BLaER1 treated with 17β-estradiol and CSF1 and Interleukin-3, amounts not matched to agents 10 nM and 100 nM (cell line): Measurements from ENCODE around the gene CYS1.

ENCODE experiments used
- H3K27ac ChIP-seq, 11 experiments: shearing (Covaris generic); formaldehyde crosslinking; 2 replicates each; pipeline ENCODE4 v1.8.1; 2022
- H3K27me3 ChIP-seq, 11 experiments: shearing (Covaris generic); formaldehyde crosslinking; 2 replicates each; pipeline ENCODE4 v1.8.1; 2022
- H3K36me3 ChIP-seq, 11 experiments: shearing (Covaris generic); formaldehyde crosslinking; 2 replicates each; pipeline ENCODE4 v1.8.1; 2022
- H3K4me1 ChIP-seq, 10 experiments: shearing (Covaris generic); formaldehyde crosslinking; 2 replicates each; pipeline ENCODE4 v1.8.1; 2022
- H3K4me2 ChIP-seq, 11 experiments: shearing (Covaris generic); formaldehyde crosslinking; 2 replicates each; pipeline ENCODE4 v1.8.1; 2022
- H3K4me3 ChIP-seq, 10 experiments: shearing (Covaris generic); formaldehyde crosslinking; 2 replicates each; pipeline ENCODE4 v1.8.1; 2022
- H3K9ac ChIP-seq, 11 experiments: shearing (Covaris generic); formaldehyde crosslinking; 2 replicates each; pipeline ENCODE4 v1.8.1; 2022
- H3K9me3 ChIP-seq, 11 experiments: shearing (Covaris generic); formaldehyde crosslinking; replicated peaks in 1 of 11; 2 replicates each; pipeline ENCODE4 v1.8.1; 2022
- H4K20me1 ChIP-seq, 11 experiments: shearing (Covaris generic); formaldehyde crosslinking; 2 replicates each; pipeline ENCODE4 v1.8.1; 2022
- Cebpa-rat ChIP-seq, 11 experiments: shearing (Covaris generic); IDR thresholded peaks; 2 replicates each; pipeline ENCODE4 v1.8.1; 2022

Gene CYS1

DNA sequence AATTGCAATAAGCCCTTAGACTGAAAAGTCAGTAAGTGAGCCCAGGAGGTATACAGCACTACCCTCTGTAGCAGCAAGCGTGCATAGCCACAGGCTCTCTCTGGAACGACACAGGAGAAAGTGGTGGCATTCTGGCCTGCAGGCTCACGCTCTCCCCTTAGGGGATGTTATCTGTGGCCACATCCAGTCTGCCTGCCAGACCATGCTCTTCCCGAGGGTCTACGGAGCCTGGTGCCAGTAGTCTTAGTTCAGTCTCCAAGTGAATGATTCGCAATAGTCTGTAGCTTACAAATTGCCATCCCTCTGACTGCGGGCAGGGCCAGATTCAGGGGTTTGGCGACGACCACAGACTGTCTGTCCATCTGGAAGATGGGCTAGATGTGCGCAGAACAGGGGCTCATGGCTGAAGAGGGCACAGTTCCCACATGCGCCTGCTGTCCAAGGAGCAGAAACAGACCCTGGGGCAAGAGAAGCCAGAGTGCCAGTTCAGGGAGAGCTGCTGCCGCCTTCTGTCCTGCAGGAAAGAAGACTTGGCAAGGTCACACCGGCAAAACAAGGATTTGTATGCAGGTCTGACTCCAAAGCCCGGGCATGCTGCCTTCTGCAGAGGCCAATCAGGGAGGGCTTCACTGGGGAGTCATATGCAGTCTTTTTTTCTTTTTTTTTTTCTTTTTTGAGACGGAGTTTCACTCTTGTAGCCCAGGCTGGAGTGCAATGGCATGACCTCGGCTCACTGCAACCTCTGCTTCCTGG is 40.4 kb downstream of the CYS1 start:
- TF ChIP-seq Cebpa-rat (IDR thresholded peaks at IDR 0.05) = no peak
- H3K9me3 ChIP-seq = peaks cover 0 to 19% (median 16%) of the 10 kb centered on the region in 11 experiments; a peak in 20 of 22 replicates
- H4K20me1 ChIP-seq = peaks cover 0 to 7% (median 3%) of the 10 kb centered on the region in 11 experiments; a peak in 7 of 22 replicates
- H3K27ac ChIP-seq = no peak overlapping the region
- peaks cover 29 to 50% (median 42%) of the 10 kb centered on the region in 10 experiments for H3K4me1 ChIP-seq
- no peak overlapping the region for H3K4me2 ChIP-seq
- H3K4me3 ChIP-seq = no peak overlapping the region
- H3K36me3 ChIP-seq = 0 out of 22 replicates have a peak, but pooled peaks cover 0 to 4% (median 0%) of the 10 kb centered on the region in 11 experiments
- no peaks in the 10 kb centered on the region for H3K27me3 ChIP-seq
- no peak overlapping the region for H3K9ac ChIP-seq

DNA sequence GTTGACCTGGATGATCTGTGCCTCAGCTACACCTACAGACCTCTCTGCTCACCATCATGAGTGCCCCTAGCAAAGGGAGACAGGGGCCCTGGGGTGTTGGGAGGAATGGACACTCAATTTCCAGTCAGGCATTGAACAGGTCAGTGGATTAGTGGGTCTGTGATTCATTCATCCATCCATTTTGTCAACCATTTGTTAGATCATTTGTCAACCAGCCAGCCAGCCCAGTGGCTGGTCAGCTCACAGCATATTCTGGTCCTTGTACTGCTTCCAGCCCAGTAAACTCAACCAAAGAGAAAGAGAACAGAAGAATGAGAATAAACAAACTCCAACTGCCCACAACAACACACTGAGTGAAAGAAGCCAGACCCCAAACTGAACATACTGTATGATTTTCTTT is 41.5 kb downstream of the CYS1 start:
- H3K36me3 ChIP-seq = 0 out of 22 replicates have a peak, but pooled peaks cover 0 to 4% (median 0%) of the 10 kb centered on the region in 11 experiments
- no peaks in the 10 kb centered on the region for H3K27me3 ChIP-seq
- no peaks in the 10 kb centered on the region for H4K20me1 ChIP-seq
- H3K4me2 ChIP-seq = peak overlapping the region in 3 of 11 experiments; percentile 3 to 79 (median 78); a peak in 3 of 22 replicates
- no peak for TF ChIP-seq Cebpa-rat (IDR thresholded peaks at IDR 0.05)
- H3K27ac ChIP-seq = no peak overlapping the region
- H3K9ac ChIP-seq = no peak overlapping the region
- H3K4me3 ChIP-seq = no peak overlapping the region
- peaks cover 25 to 55% (median 42%) of the 10 kb centered on the region in 10 experiments for H3K4me1 ChIP-seq
- H3K9me3 ChIP-seq = peaks cover 0 to 19% (median 16%) of the 10 kb centered on the region in 11 experiments; a peak in 20 of 22 replicates

DNA sequence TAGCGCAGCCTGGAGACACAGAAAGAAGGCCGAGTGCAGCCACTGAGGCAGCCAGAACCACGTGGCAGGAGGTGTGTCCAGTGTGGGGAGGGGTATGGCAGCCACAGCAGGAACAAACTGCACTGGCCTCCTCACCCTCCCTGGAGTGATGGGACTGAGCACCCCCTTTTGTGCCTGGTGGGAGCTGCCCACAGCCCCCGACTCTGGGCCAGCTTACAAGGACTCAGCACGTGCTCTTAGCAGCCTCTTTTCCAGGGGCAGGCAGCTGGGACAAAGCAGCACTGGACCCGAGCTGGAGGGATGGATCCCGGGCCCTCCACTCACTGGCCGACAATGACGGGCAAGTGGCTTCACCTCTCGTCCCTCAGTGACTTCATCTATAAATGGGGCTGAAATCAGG is 42.1 kb downstream of the CYS1 start:
- TF ChIP-seq Cebpa-rat (IDR thresholded peaks at IDR 0.05) = no peak
- H3K27me3 ChIP-seq = no peaks in the 10 kb centered on the region
- peak overlapping the region in 3 of 11 experiments; percentile 5 to 79 (median 73); a peak in 4 of 22 replicates for H3K27ac ChIP-seq
- H4K20me1 ChIP-seq = no peaks in the 10 kb centered on the region
- H3K4me2 ChIP-seq = peak overlapping the region in 10 of 11 experiments; percentile 3 to 79 (median 53); a peak in 14 of 22 replicates
- H3K36me3 ChIP-seq = 0 out of 22 replicates have a peak, but pooled peaks cover 0 to 4% (median 0%) of the 10 kb centered on the region in 11 experiments
- peaks cover 25 to 60% (median 44%) of the 10 kb centered on the region in 10 experiments for H3K4me1 ChIP-seq
- H3K4me3 ChIP-seq = no peak overlapping the region
- no peak overlapping the region for H3K9ac ChIP-seq
- peaks cover 0 to 19% (median 16%) of the 10 kb centered on the region in 11 experiments; a peak in 20 of 22 replicates for H3K9me3 ChIP-seq

DNA sequence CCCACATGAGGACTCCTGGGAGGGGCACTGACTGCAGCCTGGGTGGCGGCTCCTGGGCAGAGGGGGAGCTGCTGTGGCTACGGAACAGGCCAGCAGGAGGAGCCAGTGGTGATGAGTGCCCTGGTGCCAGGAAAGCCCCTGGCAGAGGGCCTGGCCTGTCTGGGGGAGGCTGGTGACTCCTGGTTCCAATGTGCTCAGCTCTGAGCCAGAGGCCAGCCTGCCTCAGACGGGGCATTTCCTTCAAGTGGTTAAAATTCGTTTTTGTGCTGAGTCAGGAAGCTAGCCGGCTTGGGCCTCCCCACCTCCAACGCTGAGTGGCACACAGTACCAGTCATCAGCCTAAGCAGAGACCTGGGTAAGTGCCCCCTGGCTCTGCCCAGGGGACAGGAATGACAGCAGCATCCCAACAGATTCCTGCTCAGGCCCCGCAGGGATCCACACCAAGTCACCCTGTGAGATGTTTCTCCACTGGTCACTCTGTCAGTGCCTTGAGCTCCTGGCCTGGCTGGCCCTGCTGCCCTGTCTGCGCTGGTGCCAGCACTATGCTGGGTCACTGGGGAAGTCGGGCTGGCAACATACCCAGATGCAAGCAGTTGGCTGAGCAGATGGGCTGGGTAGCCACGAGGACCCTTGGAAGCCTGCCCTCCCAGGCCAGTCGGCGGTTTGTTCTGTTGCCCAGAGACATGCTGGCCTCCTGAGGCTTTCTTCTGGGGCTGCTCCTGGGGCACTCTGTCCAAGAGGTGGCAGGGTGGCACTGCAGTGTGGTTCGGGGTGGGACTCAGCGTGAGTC is 43.9 kb downstream of the CYS1 start:
- peaks cover 0 to 3% (median 0%) of the 10 kb centered on the region in 11 experiments; a peak in 4 of 22 replicates for H3K9me3 ChIP-seq
- peaks cover 29 to 75% (median 52%) of the 10 kb centered on the region in 10 experiments for H3K4me1 ChIP-seq
- H3K36me3 ChIP-seq = no peaks in the 10 kb centered on the region
- peak overlapping the region in 8 of 11 experiments; percentile 6 to 61 (median 52); a peak in 14 of 22 replicates for H3K9ac ChIP-seq
- no peaks in the 10 kb centered on the region for H4K20me1 ChIP-seq
- no peak for TF ChIP-seq Cebpa-rat (IDR thresholded peaks at IDR 0.05)
- H3K4me2 ChIP-seq = peak overlapping the region; percentile 2 to 79 (median 43); a peak in 19 of 22 replicates
- peak overlapping the region in 10 of 11 experiments; percentile 12 to 79 (median 54); a peak in 18 of 22 replicates for H3K27ac ChIP-seq
- no peaks in the 10 kb centered on the region for H3K27me3 ChIP-seq
- no peak overlapping the region for H3K4me3 ChIP-seq

DNA sequence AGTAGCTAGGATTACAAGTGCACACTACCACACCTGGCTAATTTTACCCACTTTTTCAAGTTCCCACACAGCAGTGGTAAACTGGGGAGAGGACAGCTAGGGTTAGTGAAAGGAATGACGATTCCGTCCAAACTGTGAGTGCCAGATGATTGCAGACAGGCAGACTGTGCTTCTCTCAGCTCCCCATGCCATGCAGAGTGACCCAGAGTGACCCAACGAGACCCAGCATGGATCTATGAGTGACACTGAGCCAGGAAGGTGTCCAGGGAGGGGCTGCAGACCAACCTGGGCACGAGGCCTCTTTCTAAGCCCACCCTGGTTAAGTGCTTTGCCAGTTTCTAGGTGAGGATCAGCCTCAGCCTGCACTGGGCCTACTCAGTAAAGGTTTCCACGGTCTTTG is 44.6 kb downstream of the CYS1 start:
- no peaks in the 10 kb centered on the region for H3K36me3 ChIP-seq
- no peak overlapping the region for H3K4me3 ChIP-seq
- H4K20me1 ChIP-seq = no peaks in the 10 kb centered on the region
- peak overlapping the region in 8 of 11 experiments; percentile 43 to 79 (median 59); a peak in 12 of 22 replicates for H3K27ac ChIP-seq
- H3K9ac ChIP-seq = peak overlapping the region in 7 of 11 experiments; percentile 6 to 61 (median 55); a peak in 10 of 22 replicates
- H3K4me2 ChIP-seq = peak overlapping the region in 10 of 11 experiments; percentile 2 to 79 (median 54); a peak in 17 of 22 replicates
- no peaks in the 10 kb centered on the region for H3K9me3 ChIP-seq
- no peaks in the 10 kb centered on the region for H3K27me3 ChIP-seq
- no peak for TF ChIP-seq Cebpa-rat (IDR thresholded peaks at IDR 0.05)
- H3K4me1 ChIP-seq = peaks cover 29 to 82% (median 55%) of the 10 kb centered on the region in 10 experiments

DNA sequence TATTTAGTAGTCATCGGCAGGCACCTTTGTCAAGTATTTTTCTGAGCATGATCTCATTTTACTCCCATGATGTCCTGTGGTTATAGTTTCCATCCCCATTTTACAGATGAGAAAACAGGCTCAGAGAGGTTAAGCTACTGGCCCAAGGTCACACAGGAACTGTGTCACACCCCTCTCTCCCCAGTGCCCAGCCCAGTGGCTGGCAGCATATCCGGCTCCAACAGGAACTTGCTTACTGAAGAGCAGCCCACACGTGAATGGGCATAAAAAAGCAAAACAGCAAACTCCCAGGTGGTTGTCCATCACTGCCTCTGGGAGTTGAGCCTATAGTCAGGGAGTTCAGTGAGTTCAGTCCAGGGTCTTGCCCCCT is 45.2 kb downstream of the CYS1 start:
- no peaks in the 10 kb centered on the region for H4K20me1 ChIP-seq

DNA sequence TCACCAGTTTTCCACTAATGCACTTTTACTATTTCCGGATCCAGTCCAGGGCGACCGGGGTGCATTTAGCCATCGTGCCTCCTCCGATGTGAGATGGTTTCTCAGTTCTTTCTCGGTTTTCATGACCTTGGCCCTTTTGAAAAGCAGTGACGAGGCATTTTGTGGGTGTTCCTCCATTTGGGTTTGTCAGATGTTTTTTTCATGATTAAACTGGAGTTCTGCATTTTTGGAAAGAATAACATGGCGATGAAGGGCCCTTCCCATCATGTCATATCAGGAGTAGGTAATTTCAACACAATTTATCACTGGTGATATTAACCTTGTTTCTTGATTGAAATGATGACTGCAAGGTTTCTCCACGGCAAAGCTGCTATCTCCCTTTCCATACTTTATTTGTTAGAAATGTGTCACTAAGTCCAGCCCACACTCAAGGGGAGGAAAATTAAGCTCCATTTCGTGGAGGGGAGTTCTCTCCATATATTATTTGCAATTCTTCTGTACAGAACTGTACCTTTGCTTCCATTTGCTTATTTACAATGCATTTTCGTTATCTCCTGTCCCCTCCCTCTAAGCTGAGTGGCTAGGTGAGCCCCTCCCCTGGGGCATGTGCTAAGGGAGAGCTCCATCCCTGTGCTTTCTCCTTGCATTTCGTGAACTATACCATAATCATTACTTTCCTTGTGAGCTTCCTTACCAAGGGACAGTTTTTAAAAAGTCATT is 45.7 kb downstream of the CYS1 start:
- Histone ChIP-seq H3K27me3 (no peaks in the 10 kb centered on the region), H3K9ac (no peak overlapping the region), H3K4me1 (peaks cover 32 to 93% (median 62%) of the 10 kb centered on the region in 10 experiments), H4K20me1 (no peaks in the 10 kb centered on the region), H3K27ac (peak overlapping the region in 2 of 11 experiments; percentile 20 to 79; a peak in 3 of 22 replicates), H3K4me2 (peak overlapping the region in 5 of 11 experiments; percentile 15 to 79 (median 78); a peak in 8 of 22 replicates), H3K36me3 (no peaks in the 10 kb centered on the region), H3K4me3 (no peak overlapping the region), H3K9me3 (no peaks in the 10 kb centered on the region)
- no peak for TF ChIP-seq Cebpa-rat (IDR thresholded peaks at IDR 0.05)

More for the DNA sequence above, 45.2 kb downstream of the CYS1 start:
- H3K9me3 ChIP-seq = no peaks in the 10 kb centered on the region
- H3K27ac ChIP-seq = peak overlapping the region in 2 of 11 experiments; percentile 73 to 79; a peak in 4 of 22 replicates
- H3K9ac ChIP-seq = 0 out of 22 replicates have a peak overlapping the region, but pooled peaks of 1 of the 11 experiments have one; percentile 57
- H3K36me3 ChIP-seq = no peaks in the 10 kb centered on the region
- no peaks in the 10 kb centered on the region for H3K27me3 ChIP-seq
- peak overlapping the region in 6 of 11 experiments; percentile 16 to 79 (median 72); a peak in 10 of 22 replicates for H3K4me2 ChIP-seq
- no peak for TF ChIP-seq Cebpa-rat (IDR thresholded peaks at IDR 0.05)
- no peak overlapping the region for H3K4me3 ChIP-seq
- peaks cover 29 to 88% (median 57%) of the 10 kb centered on the region in 10 experiments for H3K4me1 ChIP-seq
